Mesothelial cell of epicardium (in vitro differentiated cells): ENCODE results near the gene ZFYVE28. TPM values are rescaled to one million over a fixed set of nuclear protein-coding genes. Genes with fewer than 3 reads are reported as not detected.

Source experiments
- DNase-seq, 2 experiments: peaks; one replicate each; pipeline ENCODE4 v3.0.0; 2021; ENCODE audit warnings: low spot score in 2 of 2; ENCODE audit not compliant: unreplicated experiment in 2 of 2
- H3K27ac Mint-ChIP-seq: 2 replicates; pipeline ENCODE4 v1.8.0; 2021; ENCODE audit warnings: mixed read lengths
- H3K27me3 Mint-ChIP-seq: 2 replicates; pipeline ENCODE4 v1.8.0; 2021; ENCODE audit warnings: low read depth, mixed read lengths
- H3K36me3 Mint-ChIP-seq: 2 replicates; pipeline ENCODE4 v1.8.0; 2021; ENCODE audit warnings: mixed read lengths
- H3K4me1 Mint-ChIP-seq: 2 replicates; pipeline ENCODE4 v1.8.0; 2021; ENCODE audit warnings: mixed read lengths
- H3K4me3 Mint-ChIP-seq: 2 replicates; pipeline ENCODE4 v1.8.0; 2021; ENCODE audit warnings: mild to moderate bottlenecking, moderate library complexity, mixed read lengths
- H3K9me3 Mint-ChIP-seq: 2 replicates; pipeline ENCODE4 v1.8.0; 2021; ENCODE audit warnings: mixed read lengths
- CTCF ChIP-seq: fragments of 200-600 bp; sonication (generic); IDR thresholded peaks from one replicate; pipeline ENCODE4 v1.5.0; 2021; ENCODE audit warnings: antibody characterized with exemption; ENCODE audit not compliant: unreplicated experiment
- total RNA-seq: library from RNA; stranded (reverse); gene quantifications from 3 replicates; pipeline ENCODE4 v1.2.1, GENCODE V29; 2021

Gene ZFYVE28
- total RNA-seq, 1 donor from 2014 or later, result 0.51 TPM

GRCh38 chr4:2258091-2259035, 160.1 kb downstream of the ZFYVE28 start:
- Mint-ChIP-seq H3K27me3 (no peaks in the 10 kb centered on the region), H3K36me3 (peaks cover 12% of the 10 kb centered on the region), H3K9me3 (no peaks in the 10 kb centered on the region), H3K27ac (no peak overlapping the region), H3K4me1 (peaks cover 19% of the 10 kb centered on the region), H3K4me3 (no peak overlapping the region)
- no peak for TF ChIP-seq CTCF
- DNase-seq, result peak; percentile 13 to 36

- peak; percentile 13 to 30 for DNase-seq
- no peaks in the 10 kb centered on the region for H3K27me3 Mint-ChIP-seq
Measured at GRCh38 chr4:2257361-2258081, 160.9 kb downstream of the ZFYVE28 start.

GRCh38 chr4:2256781-2257191, 161.7 kb downstream of the ZFYVE28 start:
- peak overlapping the region; percentile 21 for H3K27ac Mint-ChIP-seq
- H3K27me3 Mint-ChIP-seq, result no peaks in the 10 kb centered on the region
- H3K4me1 Mint-ChIP-seq, result peaks cover 19% of the 10 kb centered on the region
- no peaks in the 10 kb centered on the region for H3K9me3 Mint-ChIP-seq
- peaks cover 12% of the 10 kb centered on the region for H3K36me3 Mint-ChIP-seq
- peak in 1 of 2 experiments; percentile 10 for DNase-seq
- H3K4me3 Mint-ChIP-seq, result no peak overlapping the region
- TF ChIP-seq CTCF, result no peak

More at GRCh38 chr4:2257361-2258081, 160.9 kb downstream of the ZFYVE28 start:
- TF ChIP-seq CTCF, result no peak
- Mint-ChIP-seq H3K4me1 (peaks cover 19% of the 10 kb centered on the region), H3K4me3 (no peak overlapping the region), H3K36me3 (peaks cover 12% of the 10 kb centered on the region), H3K9me3 (no peaks in the 10 kb centered on the region), H3K27ac (peak overlapping the region; percentile 39)

GRCh38 chr4:2256156-2256731, 162.2 kb downstream of the ZFYVE28 start:
- no peak overlapping the region for H3K4me3 Mint-ChIP-seq
- peaks cover 12% of the 10 kb centered on the region for H3K36me3 Mint-ChIP-seq
- no peak for TF ChIP-seq CTCF
- H3K9me3 Mint-ChIP-seq, result no peaks in the 10 kb centered on the region
- no peaks in the 10 kb centered on the region for H3K27me3 Mint-ChIP-seq
- H3K27ac Mint-ChIP-seq, result peak overlapping the region; percentile 21
- peak; percentile 15 to 29 for DNase-seq
- peaks cover 19% of the 10 kb centered on the region for H3K4me1 Mint-ChIP-seq

GRCh38 chr4:2255501-2256155, 162.8 kb downstream of the ZFYVE28 start:
- H3K36me3 Mint-ChIP-seq, result peaks cover 12% of the 10 kb centered on the region

More at GRCh38 chr4:2255501-2256155, 162.8 kb downstream of the ZFYVE28 start:
- peaks cover 19% of the 10 kb centered on the region for H3K4me1 Mint-ChIP-seq
- no peak overlapping the region for H3K4me3 Mint-ChIP-seq
- H3K27ac Mint-ChIP-seq, result peak overlapping the region; percentile 21
- peak; percentile 13 to 43 for DNase-seq
- H3K9me3 Mint-ChIP-seq, result no peaks in the 10 kb centered on the region
- TF ChIP-seq CTCF, result no peak
- no peaks in the 10 kb centered on the region for H3K27me3 Mint-ChIP-seq
